Astrocyte of the spinal cord (primary cell): Measurements from ENCODE around the gene GMPR2.

Source experiments
- DNase-seq: peaks from one replicate; pipeline ENCODE4 v3.0.0; 2011; ENCODE audit warnings: low read depth, low spot score
- H3K4me3 ChIP-seq: 2 replicates; pipeline ENCODE4 v1.5.1; 2011; ENCODE audit warnings: low read depth, mild to moderate bottlenecking, low read length, moderate library complexity
- CTCF ChIP-seq: IDR thresholded peaks from 2 replicates; pipeline ENCODE4 v1.5.1; 2012; ENCODE audit warnings: low read depth, mild to moderate bottlenecking, low read length, inconsistent platforms
- in situ Hi-C: cut with HindIII; loops from 2 replicates; pipeline ENCODE4 v1.10.0; 2017; ENCODE audit warnings: low sequenced_read_pairs

The GMPR2 gene

GRCh38 chr14:24280797-24281460, 48.2 kb downstream of the GMPR2 start:
- DNase-seq: no peak
- H3K4me3 ChIP-seq: no peak overlapping the region
- no peak for TF ChIP-seq CTCF
- in situ Hi-C loops: no loop called here

GRCh38 chr14:24281636-24282035, 48.9 kb downstream of the GMPR2 start:
- TF ChIP-seq CTCF: no peak
- no peak for DNase-seq
- in situ Hi-C loops: no loop called here
- no peak overlapping the region for H3K4me3 ChIP-seq

- H3K4me3 ChIP-seq: no peak overlapping the region
- TF ChIP-seq CTCF: no peak
- DNase-seq: no peak
- in situ Hi-C loops: no loop called here
These were observed 50.0 kb downstream of the GMPR2 start for GRCh38 chr14:24282736-24283135.

GRCh38 chr14:24283796-24284460, 51.2 kb downstream of the GMPR2 start:
- in situ Hi-C loops: no loop called here
- no peak for DNase-seq
- H3K4me3 ChIP-seq: no peak overlapping the region
- no peak for TF ChIP-seq CTCF

- TF ChIP-seq CTCF: no peak
- no peak overlapping the region for H3K4me3 ChIP-seq
- no peak for DNase-seq
- in situ Hi-C loops: no loop called here
These were observed 51.8 kb downstream of the GMPR2 start for GRCh38 chr14:24284501-24285035.

- TF ChIP-seq CTCF: no peak
- in situ Hi-C loops: no loop called here
- no peak overlapping the region for H3K4me3 ChIP-seq
- DNase-seq: no peak
These were observed 52.6 kb downstream of the GMPR2 start for GRCh38 chr14:24285351-24285750.
